ENCODE data around the gene CAMKK1.

Gene CAMKK1

GRCh38 chr17:3919123-3919624 is 26.3 kb upstream of the CAMKK1 start:
- DNase-seq (ENCODE audit: low read depth) = no peak
- H3K4me3 ChIP-seq (ENCODE audit: low read depth, low read length) = no peak overlapping the region

- DNase-seq (ENCODE audit: low read depth) = no peak
Measured at GRCh38 chr17:3918372-3919122, 25.7 kb upstream of the CAMKK1 start.

GRCh38 chr17:3917391-3917931 is 24.6 kb upstream of the CAMKK1 start:
- DNase-seq (ENCODE audit: low read depth) = no peak
- no peak overlapping the region for H3K4me3 ChIP-seq (ENCODE audit: low read depth, low read length)

More at GRCh38 chr17:3918372-3919122, 25.7 kb upstream of the CAMKK1 start:
- H3K4me3 ChIP-seq (ENCODE audit: low read depth, low read length) = no peak overlapping the region

DNA sequence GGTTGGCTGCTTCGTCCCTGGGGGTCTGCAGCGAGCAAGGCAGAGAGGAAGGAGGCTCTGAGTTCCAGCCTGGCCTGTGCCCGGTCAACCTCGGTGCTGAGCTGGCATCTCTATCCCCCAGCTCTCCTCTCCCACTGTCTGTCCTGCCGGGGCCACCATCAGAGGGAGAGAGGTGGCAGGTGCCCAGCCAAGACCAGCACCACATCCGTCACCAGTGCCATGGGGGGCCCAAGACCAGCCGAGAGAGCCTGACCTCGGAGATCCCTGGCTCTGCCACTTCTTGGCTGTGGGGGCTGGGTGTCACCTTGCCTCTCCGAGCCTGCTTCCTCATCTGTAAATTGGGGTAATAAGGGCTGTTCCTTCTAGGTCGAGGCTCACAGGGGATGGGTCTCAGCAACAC is 24.0 kb upstream of the CAMKK1 start:
- H3K4me3 ChIP-seq (ENCODE audit: low read depth, low read length) = no peak overlapping the region
- DNase-seq (ENCODE audit: low read depth) = no peak

- no peak for DNase-seq (ENCODE audit: low read depth)
- no peak within 1 kb of the TSS for H3K4me3 ChIP-seq (ENCODE audit: low read depth, low read length)
Measured at GRCh38 chr17:3915995-3916696, 23.3 kb upstream of the CAMKK1 start, which contains the start of gene P2RX1. Gene P2RX1 (minus strand): TSS chr17:3916465. CDS start chr17:3916225, 240 bp downstream.

GRCh38 chr17:3915581-3915994 is 22.7 kb upstream of the CAMKK1 start:
- no peak overlapping the region for H3K4me3 ChIP-seq (ENCODE audit: low read depth, low read length)
- DNase-seq (ENCODE audit: low read depth) = no peak

DNA sequence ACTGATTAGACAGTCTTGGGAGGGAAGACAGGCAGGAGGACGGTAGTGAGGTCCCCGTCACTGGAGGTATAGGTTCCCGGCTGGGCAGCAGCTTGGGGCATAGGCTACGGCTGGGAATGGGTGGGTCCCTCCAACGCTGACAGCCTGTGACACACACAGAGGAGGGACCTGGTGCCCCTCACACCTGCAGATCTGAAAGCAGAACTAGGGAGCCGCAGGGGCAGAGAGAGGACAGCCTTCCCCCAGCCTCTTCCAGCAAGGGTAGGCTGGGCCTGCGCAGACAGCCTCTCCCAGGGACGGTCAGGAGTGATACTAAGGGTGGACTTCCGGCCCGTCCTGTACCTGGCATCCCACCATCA is 21.4 kb upstream of the CAMKK1 start:
- DNase-seq (ENCODE audit: low read depth) = no peak
- H3K4me3 ChIP-seq (ENCODE audit: low read depth, low read length) = no peak overlapping the region

DNA sequence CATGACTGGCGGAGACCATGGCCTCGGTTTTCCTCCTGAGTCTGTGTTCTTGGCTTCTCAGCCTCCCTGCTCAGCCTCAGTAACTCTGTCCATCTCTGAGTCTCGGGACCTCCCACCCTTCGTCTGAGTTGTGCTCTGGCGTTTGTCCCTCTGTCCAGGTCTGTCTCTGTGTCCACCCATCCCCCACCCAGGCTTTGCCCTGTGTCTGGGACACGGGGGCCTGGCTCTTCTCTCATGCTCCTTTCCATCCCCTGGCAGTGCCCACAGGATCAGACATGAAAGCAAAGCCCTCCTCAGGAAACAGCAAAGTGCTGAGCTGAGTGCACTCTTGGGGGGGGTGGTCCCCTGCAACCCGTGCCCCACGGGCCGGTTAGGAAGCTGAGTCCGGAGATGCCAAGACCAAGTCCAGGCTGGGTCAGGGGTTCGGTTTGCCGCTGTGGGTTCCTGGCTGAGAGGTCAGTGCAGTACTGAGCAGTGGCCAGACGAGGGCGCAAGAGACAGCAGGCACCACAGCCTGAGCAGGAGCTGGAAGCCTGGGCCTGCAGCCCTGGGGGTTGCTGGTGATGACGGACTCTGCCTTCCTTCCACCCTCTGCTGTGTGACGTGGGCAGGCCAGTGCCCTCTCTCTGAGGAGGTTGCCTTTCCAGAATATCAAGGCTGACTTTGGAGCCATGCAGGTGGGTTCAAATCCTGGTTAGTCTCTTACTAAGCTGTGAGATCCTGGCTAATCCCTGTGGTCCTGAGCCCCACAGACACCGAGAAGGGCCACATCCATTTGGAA is 20.9 kb upstream of the CAMKK1 start:
- no peak overlapping the region for H3K4me3 ChIP-seq (ENCODE audit: low read depth, low read length)
- peak; percentile 25 for DNase-seq (ENCODE audit: low read depth)

GRCh38 chr17:3912827-3913226 is 20.0 kb upstream of the CAMKK1 start:
- DNase-seq (ENCODE audit: low read depth) = no peak
- H3K4me3 ChIP-seq (ENCODE audit: low read depth, low read length) = no peak overlapping the region

- H3K4me3 ChIP-seq (ENCODE audit: low read depth, low read length) = no peak overlapping the region
- no peak for DNase-seq (ENCODE audit: low read depth)
Measured at GRCh38 chr17:3911271-3912053, 18.6 kb upstream of the CAMKK1 start.

DNA sequence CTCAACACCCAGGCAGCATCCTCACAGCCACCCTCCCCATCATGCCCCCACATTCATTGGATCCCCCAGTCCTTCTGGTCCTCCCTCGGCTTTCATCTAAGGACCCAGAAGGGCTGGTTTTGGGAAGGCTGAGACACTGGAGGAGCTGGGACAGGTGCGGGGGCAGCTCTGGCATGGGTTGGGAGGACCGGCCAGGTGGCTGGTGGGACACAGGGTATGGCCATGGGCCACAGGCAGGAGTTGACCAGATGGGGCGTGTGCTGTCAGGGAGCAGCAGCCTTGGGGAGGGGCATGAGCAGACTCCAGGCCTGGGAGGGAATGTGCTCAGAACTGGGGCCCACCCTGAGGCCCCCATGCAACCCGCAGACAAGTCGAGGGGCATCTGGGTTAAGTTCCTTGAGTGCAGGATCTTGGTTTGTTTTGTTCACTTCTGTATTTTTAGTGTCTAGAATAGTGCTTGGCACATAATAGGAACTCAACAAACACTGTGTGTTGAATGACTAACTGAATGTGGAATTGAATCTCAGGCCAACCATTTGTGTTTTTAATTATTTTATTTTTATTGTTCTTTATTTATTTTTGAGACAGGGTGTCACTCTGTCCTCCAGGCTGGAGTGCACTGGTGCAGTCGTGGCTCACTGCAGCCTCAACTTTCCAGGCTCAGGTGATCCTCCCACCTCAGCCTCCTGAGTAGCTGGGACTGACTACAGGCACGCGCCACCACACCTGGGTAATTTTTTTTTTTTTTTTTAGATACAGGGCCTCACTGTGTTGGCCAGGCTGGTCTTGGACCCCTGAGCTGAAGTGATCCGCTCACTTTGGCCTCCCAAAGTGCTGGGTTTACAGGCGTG is 17.8 kb upstream of the CAMKK1 start:
- no peak overlapping the region for H3K4me3 ChIP-seq (ENCODE audit: low read depth, low read length)
- DNase-seq (ENCODE audit: low read depth) = no peak

GRCh38 chr17:3909257-3909656 is 16.4 kb upstream of the CAMKK1 start:
- DNase-seq (ENCODE audit: low read depth) = no peak

DNA sequence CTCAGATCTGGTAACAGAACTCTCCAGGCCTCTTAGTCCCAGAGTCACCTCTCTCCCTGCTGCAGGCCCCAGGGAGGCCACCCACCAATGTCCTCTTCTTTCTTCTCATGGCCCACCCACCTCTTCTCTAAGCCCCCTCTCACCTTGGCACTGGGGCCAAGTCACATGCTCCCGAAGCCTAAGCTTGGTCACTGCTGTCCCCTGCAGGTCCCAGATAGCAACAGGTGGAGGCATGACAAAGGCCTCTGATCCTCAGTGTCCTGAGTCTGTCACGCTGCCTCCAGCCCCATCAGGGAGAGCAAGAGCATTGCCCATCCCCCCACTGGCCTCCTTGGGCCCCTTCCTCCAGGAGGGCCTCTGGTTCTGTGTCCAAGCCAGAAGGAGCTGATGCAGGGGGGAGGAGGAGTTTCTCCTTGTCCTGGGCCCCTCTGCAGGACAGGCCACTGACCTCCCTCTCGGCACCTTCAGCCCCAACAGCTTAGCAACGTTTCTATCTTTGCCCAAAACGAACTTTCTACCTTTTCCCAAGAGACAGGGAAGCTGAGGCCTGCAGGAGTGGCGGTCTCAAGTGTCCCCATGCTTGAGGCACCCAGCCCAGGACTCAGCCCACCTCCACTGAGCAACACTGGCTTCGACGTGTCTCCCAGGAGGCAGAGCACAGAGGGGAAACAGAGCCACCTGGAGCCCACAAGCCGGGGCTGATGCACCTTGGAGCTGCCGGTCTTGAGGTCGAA is 14.8 kb upstream of the CAMKK1 start:
- no peak overlapping the region for H3K4me3 ChIP-seq (ENCODE audit: low read depth, low read length)
- DNase-seq (ENCODE audit: low read depth) = no peak

More at GRCh38 chr17:3909257-3909656, 16.4 kb upstream of the CAMKK1 start:
- no peak overlapping the region for H3K4me3 ChIP-seq (ENCODE audit: low read depth, low read length)

DNA sequence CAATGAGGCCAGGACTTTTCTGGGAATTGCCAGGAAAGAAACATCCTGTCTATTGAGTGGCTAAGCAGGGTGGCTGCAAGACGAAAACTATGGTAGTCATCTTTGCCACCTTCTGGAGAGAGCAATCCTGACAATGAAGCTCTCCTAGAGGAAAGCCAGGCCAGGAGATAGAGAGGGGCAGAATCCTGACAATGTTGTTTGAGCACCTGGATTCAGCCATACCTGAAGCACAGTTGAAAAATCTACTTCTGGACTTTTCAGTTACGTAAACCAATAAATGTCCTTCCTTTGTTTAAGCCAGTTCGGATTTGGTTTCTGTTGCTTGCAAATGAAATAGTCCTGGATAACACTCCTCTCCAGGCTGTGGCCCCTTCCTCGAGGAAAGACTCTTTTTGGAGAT is 14.0 kb upstream of the CAMKK1 start:
- H3K4me3 ChIP-seq (ENCODE audit: low read depth, low read length) = no peak overlapping the region
- no peak for DNase-seq (ENCODE audit: low read depth)

DNA sequence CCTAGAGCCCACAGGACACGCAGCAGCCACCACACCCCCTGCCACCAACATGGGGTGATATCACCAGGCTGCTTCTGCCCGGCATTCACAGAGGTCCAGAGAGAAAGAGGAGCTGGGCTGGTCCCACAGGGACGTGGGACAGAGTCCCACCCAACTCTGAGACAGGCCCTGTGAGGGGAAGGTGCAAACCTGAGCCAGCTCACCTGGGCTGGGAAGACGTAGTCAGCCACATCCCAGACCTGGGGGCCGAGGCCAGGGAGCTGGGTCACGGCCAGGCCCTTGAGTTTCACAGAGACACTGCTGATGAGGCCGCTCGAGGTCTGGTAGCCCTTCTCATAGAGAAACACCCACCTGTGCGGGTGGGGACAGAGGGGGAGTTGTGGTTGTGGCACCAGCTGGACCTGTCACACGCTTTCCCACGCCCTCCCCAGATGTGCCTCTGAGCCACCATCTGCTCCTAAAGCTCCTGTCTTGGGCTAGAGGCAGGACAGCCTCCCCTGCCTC is 12.2 kb upstream of the CAMKK1 start:
- DNase-seq (ENCODE audit: low read depth) = no peak
- H3K4me3 ChIP-seq (ENCODE audit: low read depth, low read length) = no peak overlapping the region

- H3K4me3 ChIP-seq (ENCODE audit: low read depth, low read length) = no peak overlapping the region
- no peak for DNase-seq (ENCODE audit: low read depth)
Measured at GRCh38 chr17:3904501-3904900, 11.6 kb upstream of the CAMKK1 start.

- DNase-seq (ENCODE audit: low read depth) = no peak
- no peak overlapping the region for H3K4me3 ChIP-seq (ENCODE audit: low read depth, low read length)
Measured at GRCh38 chr17:3903881-3904290, 11.0 kb upstream of the CAMKK1 start.
